Adrenal gland (tissue), 12 donors: ENCODE measurements around the gene MCTP2. TPM values are rescaled to one million over a fixed set of nuclear protein-coding genes. Genes with fewer than 3 reads are reported as not detected.

Source experiments
- DNase-seq, 7 donors: peaks; one replicate each; pipeline ENCODE4 v3.0.0-alpha.2; 2019 to 2020
- H3K27ac ChIP-seq, 5 donors: fragments of 200-600 bp; sonication (generic) in 4 of 5; 1 replicate in 3 of 5; 2 replicates in 2 of 5; pipeline versions ENCODE4 v1.5.1 to v1.8.0; 2016 to 2020; ENCODE audit warnings: mild to moderate bottlenecking in 1 of 5
- H3K27me3 ChIP-seq: fragments of 200-600 bp; 2 replicates; pipeline ENCODE4 v1.8.0; 2021
- H3K36me3 ChIP-seq, 2 donors: fragments of 200-600 bp; replicated peaks in 1 of 2; 1 replicate in 1 of 2; 2 replicates in 1 of 2; pipeline versions ENCODE4 v1.5.1 to v1.8.0; 2018 to 2022
- H3K4me1 ChIP-seq, 2 donors: fragments of 200-600 bp; replicated peaks in 1 of 2; 1 replicate in 1 of 2; 2 replicates in 1 of 2; pipeline versions ENCODE4 v1.5.1 to v1.8.0; 2018 to 2021
- H3K4me3 ChIP-seq, 4 donors: fragments of 200-600 bp; sonication (generic) in 3 of 4; one replicate each; pipeline ENCODE4 v1.5.1; 2016 to 2018
- H3K9me3 ChIP-seq, 3 donors: fragments of 200-600 bp; sonication (generic) in 1 of 3; replicated peaks in 1 of 3; 1 replicate in 2 of 3; 2 replicates in 1 of 3; pipeline versions ENCODE4 v1.5.1 to v1.8.0; 2016 to 2021
- POLR2A ChIP-seq, 2 donors: fragments of 450-650 bp; IDR thresholded peaks; one replicate each; pipeline ENCODE4 v1.6.1; 2017; ENCODE audit warnings: antibody characterized with exemption in 2 of 2, mild to moderate bottlenecking in 2 of 2, moderate library complexity in 1 of 2
- WGBS, 4 donors: extraction: QIAGEN DNeasy Blood & Tissue Kit in 2 of 4; methylation state at CpG; one replicate each; pipeline versions ENCODE4 v1.1.5 to v1.1.7; 2013 to 2017; 5-methylcytosine and 5-hydroxymethylcytosine counted together
- intact Hi-C, 2 donors: fragments of 100-400 bp; cut with DNase I; formaldehyde crosslinking; loops; one replicate each; pipeline versions ENCODE4 v1.14.1 to v1.15.0; 2022 to 2023
- polyA plus RNA-seq, 3 donors: library from polyadenylated mRNA; stranded (reverse); fragments of 200-250 nt in 2 of 3; fragments of 350-450 nt in 1 of 3; fragmentation: Illumina TruSeq in 1 of 3; extraction: RNeasy Lipid Tissue Mini Kit (QIAGEN cat#74804) in 1 of 3; gene quantifications; one replicate each; pipeline ENCODE4 v1.2.3, GENCODE V29; 2013 to 2014
- total RNA-seq, 9 donors: library from RNA; depleted of rRNA in 4 of 9; stranded (reverse); fragments of >200 nt in 4 of 9; fragments of 120-200 nt in 1 of 9; fragmentation: NEBNext Ultra II Directional in 1 of 9; extraction: Animal tissue kit (Norgen Biotek cat#: 25700) in 1 of 9; gene quantifications; one replicate each; pipeline versions ENCODE4 v1.1.0 to v1.2.4, GENCODE V29; 2013 to 2023
- TF ChIP-seq, protein P1 (sequence below), 6 experiments: fragments of 450-650 bp in 4 of 6; fragments of 200-600 bp in 2 of 6; sonication (generic) in 1 of 6; IDR thresholded peaks; 1 replicate in 5 of 6; 2 replicates in 1 of 6; pipeline versions ENCODE4 v1.5.1 to v1.8.0; 2016 to 2021; ENCODE audit warnings: antibody characterized with exemption in 6 of 6, mild to moderate bottlenecking in 2 of 6, moderate library complexity in 1 of 6
- donor health status: healthy with polysubstance abuse.
- donor health status: Bipolar disorder and iron deficiency.
- donor health status: DM: yes; HTN: yes; CAD: no.
- donor health status: DM: no; HTN: no; CAD: no.
- donor health status: DM: no; HTN: no; CAD: no.
- donor health status: DM: yes; HTN: yes; CAD: no.

Gene MCTP2
- total and polyA plus RNA-seq, 12 donors: 2.7 to 21.3 (median 14.4) TPM

DNA sequence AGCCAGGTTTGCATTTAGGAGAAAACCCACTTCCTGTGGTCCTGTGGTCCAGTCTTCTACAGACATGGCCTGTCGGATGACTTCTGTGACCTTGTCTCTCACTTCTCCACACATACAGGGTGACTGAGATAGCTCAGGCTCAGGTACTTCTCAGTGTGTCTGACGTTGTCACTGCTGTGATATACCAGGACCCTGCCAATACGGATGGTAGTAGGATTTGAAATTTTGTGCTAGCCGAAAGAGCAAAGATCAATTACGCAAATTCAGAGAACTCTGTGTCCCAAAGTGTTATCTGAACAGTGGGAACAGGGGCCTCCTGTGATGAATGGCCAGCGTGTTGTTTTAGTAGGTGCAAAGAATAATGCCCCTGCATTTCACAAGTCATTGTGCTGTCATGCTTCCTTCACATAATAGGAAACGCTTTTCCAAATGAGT lies 128.9 kb downstream of the MCTP2 start:
- H3K27me3 ChIP-seq: no peaks in the 10 kb centered on the region
- H3K36me3 ChIP-seq: no peaks in the 10 kb centered on the region
- no peaks in the 10 kb centered on the region for H3K9me3 ChIP-seq
- peak overlapping the region in 1 of 5 donors; percentile 64 for H3K27ac ChIP-seq
- H3K4me3 ChIP-seq: no peak overlapping the region
- intact Hi-C loops: no loop called here
- TF ChIP-seq, protein P1, sequence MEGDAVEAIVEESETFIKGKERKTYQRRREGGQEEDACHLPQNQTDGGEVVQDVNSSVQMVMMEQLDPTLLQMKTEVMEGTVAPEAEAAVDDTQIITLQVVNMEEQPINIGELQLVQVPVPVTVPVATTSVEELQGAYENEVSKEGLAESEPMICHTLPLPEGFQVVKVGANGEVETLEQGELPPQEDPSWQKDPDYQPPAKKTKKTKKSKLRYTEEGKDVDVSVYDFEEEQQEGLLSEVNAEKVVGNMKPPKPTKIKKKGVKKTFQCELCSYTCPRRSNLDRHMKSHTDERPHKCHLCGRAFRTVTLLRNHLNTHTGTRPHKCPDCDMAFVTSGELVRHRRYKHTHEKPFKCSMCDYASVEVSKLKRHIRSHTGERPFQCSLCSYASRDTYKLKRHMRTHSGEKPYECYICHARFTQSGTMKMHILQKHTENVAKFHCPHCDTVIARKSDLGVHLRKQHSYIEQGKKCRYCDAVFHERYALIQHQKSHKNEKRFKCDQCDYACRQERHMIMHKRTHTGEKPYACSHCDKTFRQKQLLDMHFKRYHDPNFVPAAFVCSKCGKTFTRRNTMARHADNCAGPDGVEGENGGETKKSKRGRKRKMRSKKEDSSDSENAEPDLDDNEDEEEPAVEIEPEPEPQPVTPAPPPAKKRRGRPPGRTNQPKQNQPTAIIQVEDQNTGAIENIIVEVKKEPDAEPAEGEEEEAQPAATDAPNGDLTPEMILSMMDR (IDR thresholded peaks at IDR 0.05): no peak
- no peak for TF ChIP-seq POLR2A (IDR thresholded peaks at IDR 0.05)
- WGBS, 4 donors: 78 to 84% (median 80%) methylated on average over 6 to 7 of the region's 7 CpGs
- no peaks in the 10 kb centered on the region for H3K4me1 ChIP-seq
- peak in 1 of 7 donors; percentile 23 for DNase-seq

DNA sequence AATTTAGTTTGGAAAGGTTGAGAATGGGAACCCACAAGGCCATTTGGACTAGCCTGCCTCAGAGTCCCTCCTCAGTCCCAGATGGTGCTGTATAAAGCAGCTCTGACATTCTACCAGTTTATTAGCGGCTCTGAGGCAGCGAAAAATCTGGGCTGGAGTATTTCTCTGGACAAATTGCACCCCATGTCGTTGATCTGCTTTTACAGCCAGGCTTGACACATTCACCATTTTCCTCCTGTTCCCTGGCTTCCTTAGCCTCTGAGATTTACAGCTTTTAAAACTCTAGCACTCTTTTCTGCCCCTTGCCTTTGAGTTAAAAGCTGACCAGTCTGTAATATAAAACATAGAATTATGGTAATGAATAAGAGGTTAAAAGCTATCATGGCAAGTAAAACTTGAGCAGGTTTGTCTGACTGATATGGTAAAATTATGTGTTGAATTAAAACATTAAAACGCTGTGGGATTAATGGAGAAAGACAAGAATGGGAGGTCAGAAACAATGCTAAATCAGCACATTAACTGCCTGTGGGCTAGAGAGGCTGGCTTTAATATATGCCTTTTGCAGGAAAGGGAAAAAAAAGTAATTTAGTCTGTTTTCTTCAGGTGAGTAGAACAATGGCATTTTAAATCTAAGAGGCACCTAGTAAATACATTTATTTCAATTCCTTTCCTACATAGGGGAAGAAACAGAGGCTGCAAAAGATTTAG lies 131.2 kb downstream of the MCTP2 start:
- no peaks in the 10 kb centered on the region for H3K4me1 ChIP-seq
- H3K36me3 ChIP-seq: no peaks in the 10 kb centered on the region
- intact Hi-C loops: no loop called here
- peak overlapping the region in 1 of 5 donors; percentile 36 for H3K27ac ChIP-seq
- no peak for DNase-seq
- H3K4me3 ChIP-seq: no peak overlapping the region
- no peaks in the 10 kb centered on the region for H3K27me3 ChIP-seq
- TF ChIP-seq, protein P1 (IDR thresholded peaks at IDR 0.05): no peak
- no peak for TF ChIP-seq POLR2A (IDR thresholded peaks at IDR 0.05)
- H3K9me3 ChIP-seq: no peaks in the 10 kb centered on the region
- 65 to 75% (median 72%) methylated on average over 4 of the region's 4 CpGs for WGBS, 4 donors

DNA sequence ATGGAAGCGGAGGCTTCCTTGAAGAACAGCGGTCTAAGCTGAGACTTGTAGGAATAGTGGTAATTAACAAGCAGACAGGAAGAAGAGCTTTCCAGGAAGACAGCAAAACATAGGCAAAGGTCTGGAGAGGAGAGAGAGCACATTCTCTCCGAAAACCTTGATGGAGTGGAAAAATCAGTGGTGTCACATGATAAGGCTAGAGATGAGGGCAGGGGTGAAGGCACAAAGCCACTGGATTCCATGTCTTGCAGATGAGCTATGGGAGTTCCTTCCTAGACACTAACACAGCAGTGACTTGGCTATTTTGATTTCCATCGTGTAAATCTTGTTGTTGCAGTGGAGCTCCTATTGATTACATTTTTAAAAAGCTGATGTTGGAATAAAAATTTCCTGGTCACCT lies 132.0 kb downstream of the MCTP2 start:
- Histone ChIP-seq H3K27me3 (no peaks in the 10 kb centered on the region), H3K36me3 (no peaks in the 10 kb centered on the region), H3K9me3 (no peaks in the 10 kb centered on the region), H3K4me3 (no peak overlapping the region), H3K27ac (peak overlapping the region in 1 of 5 donors; percentile 36), H3K4me1 (no peaks in the 10 kb centered on the region)
- peak in 3 of 7 donors; percentile 28 to 64 (median 36) for DNase-seq
- TF ChIP-seq, protein P1 (IDR thresholded peaks at IDR 0.05): no peak
- no peak for TF ChIP-seq POLR2A (IDR thresholded peaks at IDR 0.05)
- intact Hi-C loops: no loop called here
- WGBS, 4 donors: 62 to 86% (median 71%) methylated on average over 4 of the region's 4 CpGs

DNA sequence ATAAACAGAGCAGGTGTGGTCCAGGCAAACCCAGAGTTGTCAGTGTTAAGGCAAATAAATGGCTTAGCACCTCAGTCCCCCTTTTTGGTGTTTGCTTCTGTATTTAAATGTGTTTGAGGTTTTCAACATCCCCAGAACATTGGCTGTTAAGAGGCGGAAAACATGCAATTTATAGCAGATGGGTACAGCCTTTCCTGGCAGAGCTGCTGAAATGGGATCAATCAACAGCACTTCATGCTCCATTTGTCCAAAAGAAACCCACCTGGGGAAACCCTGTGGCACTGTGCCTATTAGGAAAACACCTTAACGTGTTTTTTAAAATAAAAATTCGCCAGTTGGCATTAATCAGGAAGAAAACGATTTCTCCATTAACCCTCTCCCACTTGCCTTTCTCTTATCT lies 135.4 kb downstream of the MCTP2 start:
- Histone ChIP-seq H3K4me3 (no peak overlapping the region), H3K4me1 (no peaks in the 10 kb centered on the region), H3K27me3 (no peaks in the 10 kb centered on the region), H3K9me3 (no peaks in the 10 kb centered on the region), H3K27ac (no peak overlapping the region), H3K36me3 (no peaks in the 10 kb centered on the region)
- no peak for TF ChIP-seq POLR2A (IDR thresholded peaks at IDR 0.05)
- TF ChIP-seq, protein P1 (IDR thresholded peaks at IDR 0.05): no peak
- intact Hi-C loops: no loop called here
- 63 to 74% (median 71%) methylated on average over 4 of the region's 4 CpGs for WGBS, 4 donors
- no peak for DNase-seq
